Suprapubic skin (tissue), 4 donors: Measurements from ENCODE around the gene PML.

Experiments used
- CTCF ChIP-seq, 2 donors: fragments of 200-600 bp in 1 of 2; fragments of 450-650 bp in 1 of 2; sonication (generic) in 1 of 2; IDR thresholded peaks; one replicate each; pipeline ENCODE4 v1.5.1; 2016 to 2019; ENCODE audit warnings: antibody characterized with exemption in 2 of 2, mild to moderate bottlenecking in 1 of 2, moderate library complexity in 1 of 2
- EP300 ChIP-seq: sonication (generic); formaldehyde crosslinking; IDR thresholded peaks from one replicate; pipeline ENCODE4 v1.6.1; 2017; ENCODE audit warnings: antibody characterized with exemption
- POLR2AphosphoS5 ChIP-seq, 3 donors: sonication (generic); formaldehyde crosslinking; IDR thresholded peaks; one replicate each; pipeline ENCODE4 v1.6.1; 2017; ENCODE audit warnings: antibody characterized with exemption in 3 of 3

DNA sequence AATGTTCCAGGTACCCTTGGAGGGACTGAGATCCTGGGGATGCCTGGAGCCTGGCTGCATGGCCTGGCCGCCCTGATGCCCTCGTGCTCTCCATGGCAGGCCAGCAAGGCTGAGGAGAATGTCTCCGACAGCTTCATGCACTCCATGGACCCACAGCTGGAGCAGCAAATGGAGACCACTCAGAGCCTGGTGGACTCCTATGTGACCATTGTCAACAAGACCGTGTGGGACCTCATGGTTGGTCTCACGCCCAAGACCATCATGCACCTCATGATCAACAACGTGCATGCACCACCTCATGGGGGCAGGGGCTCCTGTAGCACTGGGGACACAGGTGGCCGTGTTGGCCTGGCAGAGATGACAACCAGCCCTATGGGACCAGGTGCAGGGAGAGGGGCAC, 68.2 kb downstream of the PML start:
- TF ChIP-seq CTCF (IDR thresholded peaks at IDR 0.05) (no peak), POLR2AphosphoS5 (IDR thresholded peaks at IDR 0.05) (no peak), EP300 (no peak)
